K562 (cell line): ENCODE data around the gene EZH1. TPM values are rescaled to one million over a fixed set of nuclear protein-coding genes. Genes with fewer than 3 reads are reported as not detected.
A peak's percentile ranks its signal among the peaks of the same experiment; 100 is the strongest.

Source experiments
- ADNP ChIP-seq: fragments of 200-800 bp; sonication (Bioruptor generic); IDR thresholded peaks from 2 replicates; pipeline ENCODE4 v1.6.1; 2016; ENCODE audit warnings: missing genetic modification characterization, missing compliant biosample characterization
- DEAF1 ChIP-seq: fragments of 450-650 bp; formaldehyde crosslinking; IDR thresholded peaks from 2 replicates; pipeline ENCODE4 v1.4.0; 2020; ENCODE audit warnings: mild to moderate bottlenecking, moderate library complexity
- DMBX1 ChIP-seq: fragments of 250-450 bp; sonication (Bioruptor Pico); IDR thresholded peaks from 2 replicates; pipeline ENCODE4 v1.8.0; 2022; ENCODE audit warnings: inconsistent platforms, mild to moderate bottlenecking, moderate library complexity, borderline replicate concordance
- E2F3 ChIP-seq: fragments of 250-450 bp; sonication (Bioruptor Pico); IDR thresholded peaks from 2 replicates; pipeline ENCODE4 v1.4.0; 2020; ENCODE audit warnings: mild to moderate bottlenecking
- ETV6 ChIP-seq, 3 experiments: fragments of 150-350 bp in 1 of 3; sonication (generic) in 1 of 3; formaldehyde crosslinking in 1 of 3; IDR thresholded peaks; 2 replicates each; pipeline versions ENCODE4 v1.6.1 to v1.8.0; 2014 to 2022; ENCODE audit warnings: borderline replicate concordance in 2 of 3, low read depth in 2 of 3, antibody characterized with exemption in 1 of 3, low read length in 1 of 3, mild to moderate bottlenecking in 1 of 3, missing genetic modification reagents in 1 of 3
- KLF1 ChIP-seq: fragments of 450-650 bp; IDR thresholded peaks from 2 replicates; pipeline ENCODE4 v1.6.1; 2016; ENCODE audit warnings: missing genetic modification characterization, missing compliant biosample characterization
- MED1 ChIP-seq: sonication (generic); formaldehyde crosslinking; IDR thresholded peaks from 2 replicates; pipeline ENCODE4 v1.8.1; 2023; ENCODE audit warnings: missing genetic modification reagents, borderline replicate concordance
- MTF1 ChIP-seq: fragments of 250-450 bp; sonication (Bioruptor Pico); IDR thresholded peaks from 2 replicates; pipeline ENCODE4 v1.9.0; 2021; ENCODE audit warnings: moderate library complexity, mild to moderate bottlenecking, inconsistent platforms, borderline replicate concordance
- NFATC3 ChIP-seq: fragments of 450-650 bp; IDR thresholded peaks from 2 replicates; pipeline ENCODE4 v1.6.1; 2017; ENCODE audit warnings: mild to moderate bottlenecking
- NFE2 ChIP-seq: IDR thresholded peaks from 2 replicates; pipeline ENCODE4 v1.6.1; 2014; ENCODE audit warnings: antibody characterized with exemption, low read depth
- PTBP1 ChIP-seq: fragments of 200-400 bp; formaldehyde crosslinking; IDR thresholded peaks from 2 replicates; pipeline ENCODE4 v1.6.1; 2017; ENCODE audit warnings: low read depth, low read length
- SRSF7 ChIP-seq: fragments of 200-400 bp; formaldehyde crosslinking; optimal IDR thresholded peaks from 2 replicates; pipeline ENCODE3; 2017; ENCODE audit warnings: mild to moderate bottlenecking, low read depth, low read length
- STAT6 ChIP-seq: sonication (generic); formaldehyde crosslinking; IDR thresholded peaks from 2 replicates; pipeline ENCODE4 v1.8.1; 2023; ENCODE audit warnings: mild to moderate bottlenecking, missing genetic modification reagents
- TEAD2 ChIP-seq: fragments of 450-650 bp; IDR thresholded peaks from 2 replicates; pipeline ENCODE4 v1.6.1; 2016; ENCODE audit warnings: missing genetic modification characterization, control low read depth, missing compliant biosample characterization
- U2AF2 ChIP-seq: fragments of 200-400 bp; formaldehyde crosslinking; optimal IDR thresholded peaks from 2 replicates; pipeline ENCODE3; 2017; ENCODE audit warnings: low read depth, mild to moderate bottlenecking, low read length
- ZFP1 ChIP-seq: fragments of 450-650 bp; formaldehyde crosslinking; IDR thresholded peaks from 2 replicates; pipeline ENCODE4 v1.4.0; 2020; ENCODE audit warnings: mild to moderate bottlenecking, mixed read lengths
- ZNF217 ChIP-seq: sonication (generic); formaldehyde crosslinking; IDR thresholded peaks from 2 replicates; pipeline ENCODE4 v1.8.0; 2022; ENCODE audit warnings: mild to moderate bottlenecking, missing genetic modification reagents
- ZNF3 ChIP-seq: fragments of 250-450 bp; sonication (Bioruptor Pico); IDR thresholded peaks from 2 replicates; pipeline ENCODE4 v1.5.0; 2021; ENCODE audit warnings: mild to moderate bottlenecking, moderate library complexity
- ZNF717 ChIP-seq: fragments of 250-450 bp; sonication (Bioruptor Pico); IDR thresholded peaks from 2 replicates; pipeline ENCODE4 v1.5.0; 2021
- ZNF76 ChIP-seq: fragments of 250-450 bp; sonication (Bioruptor Pico); IDR thresholded peaks from 2 replicates; pipeline ENCODE4 v1.4.0; 2020; ENCODE audit warnings: mild to moderate bottlenecking, moderate library complexity, borderline replicate concordance
- polyA plus RNA-seq, 8 experiments: library from polyadenylated mRNA; depleted of rRNA in 4 of 8; stranded (reverse) in 5 of 8; unstranded in 3 of 8; fragments of >200 nt; fragmentation: Nextera tagmentation in 2 of 8; fragmentation: Illumina TruSeq in 1 of 8; extraction: Ambion mirVana in 2 of 8; extraction: Trizol in 1 of 8; gene quantifications; 2 replicates each; pipeline versions ENCODE4 v1.2.1 to v1.2.3, GENCODE V29; 2011 to 2014; ENCODE audit warnings: inconsistent platforms in 1 of 8, missing spikeins in 1 of 8
- total RNA-seq, 7 experiments: library from RNA; depleted of rRNA in 6 of 7; stranded (reverse); fragments of >200 nt in 6 of 7; fragmentation: Illumina TruSeq in 2 of 7; extraction: Trizol in 2 of 7; gene quantifications; 2 replicates each; pipeline versions ENCODE4 v1.2.1 to v1.2.3, GENCODE V29; 2011 to 2021; ENCODE audit warnings: low replicate concordance in 1 of 7
- TF ChIP-seq, protein P1 (sequence below): IDR thresholded peaks from 2 replicates; pipeline ENCODE4 v1.6.1; 2016; ENCODE audit warnings: missing genetic modification characterization, missing compliant biosample characterization
- TF ChIP-seq, protein P2 (sequence below): fragments of 250-450 bp; sonication (Bioruptor Pico); IDR thresholded peaks from 2 replicates; pipeline ENCODE4 v1.5.0; 2022; ENCODE audit warnings: mild to moderate bottlenecking

EZH1 gene
- total and polyA plus RNA-seq, 9 of the 15 experiments (the other 6 are each of a cell fraction or from before 2014, with no cell fraction given): 8.6 to 40.8 (median 22.9) TPM

DNA sequence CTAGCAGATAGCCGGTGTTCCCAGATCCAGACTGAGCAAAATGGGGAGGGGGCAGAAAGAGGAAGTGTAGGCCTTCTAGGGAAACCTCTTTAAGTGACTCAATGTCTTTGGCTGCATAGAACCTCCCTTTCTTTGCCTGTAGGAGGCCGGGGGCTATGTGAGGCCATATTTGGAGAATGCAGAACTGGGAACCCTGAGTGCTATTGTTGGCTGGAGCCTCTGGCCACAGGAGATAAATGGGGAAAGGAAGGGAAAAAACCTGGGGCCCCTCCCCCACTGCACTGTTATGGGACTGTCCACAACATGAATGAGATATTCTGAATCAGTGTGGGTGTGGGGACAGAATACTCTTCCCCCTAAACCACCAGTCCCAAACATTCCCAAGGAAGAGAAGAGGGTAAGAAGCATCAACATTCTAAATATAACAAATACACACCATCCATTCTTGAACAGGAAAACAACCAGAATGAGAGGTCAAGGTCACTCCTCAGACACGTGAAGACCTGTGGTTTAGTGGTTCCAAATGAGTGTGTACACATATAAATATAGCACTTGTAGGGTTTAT lies 30.8 kb upstream of the EZH1 start (continued):
- no peak for TF ChIP-seq DEAF1 (CRISPR knock-in tag)
- TF ChIP-seq ZNF3: no peak
- TF ChIP-seq MED1 (CRISPR knock-in tag): no peak
- TF ChIP-seq ZFP1 (CRISPR knock-in tag): no peak
- no peak for TF ChIP-seq ZNF717 (CRISPR knock-in tag)
- no peak for TF ChIP-seq NFATC3
- TF ChIP-seq STAT6 (CRISPR knock-in tag): no peak
- no peak for TF ChIP-seq ZNF217 (CRISPR knock-in tag)
- TF ChIP-seq E2F3 (CRISPR knock-in tag): no peak
- TF ChIP-seq DMBX1 (CRISPR knock-in tag): no peak
- no peak for TF ChIP-seq U2AF2
- TF ChIP-seq, protein P1, sequence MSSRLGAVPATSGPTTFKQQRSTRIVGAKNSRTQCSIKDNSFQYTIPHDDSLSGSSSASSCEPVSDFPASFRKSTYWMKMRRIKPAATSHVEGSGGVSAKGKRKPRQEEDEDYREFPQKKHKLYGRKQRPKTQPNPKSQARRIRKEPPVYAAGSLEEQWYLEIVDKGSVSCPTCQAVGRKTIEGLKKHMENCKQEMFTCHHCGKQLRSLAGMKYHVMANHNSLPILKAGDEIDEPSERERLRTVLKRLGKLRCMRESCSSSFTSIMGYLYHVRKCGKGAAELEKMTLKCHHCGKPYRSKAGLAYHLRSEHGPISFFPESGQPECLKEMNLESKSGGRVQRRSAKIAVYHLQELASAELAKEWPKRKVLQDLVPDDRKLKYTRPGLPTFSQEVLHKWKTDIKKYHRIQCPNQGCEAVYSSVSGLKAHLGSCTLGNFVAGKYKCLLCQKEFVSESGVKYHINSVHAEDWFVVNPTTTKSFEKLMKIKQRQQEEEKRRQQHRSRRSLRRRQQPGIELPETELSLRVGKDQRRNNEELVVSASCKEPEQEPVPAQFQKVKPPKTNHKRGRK: no peak
- no peak for TF ChIP-seq TEAD2 (tag)
- no peak for TF ChIP-seq KLF1 (tag)
- TF ChIP-seq MTF1: no peak
- TF ChIP-seq, protein P2, sequence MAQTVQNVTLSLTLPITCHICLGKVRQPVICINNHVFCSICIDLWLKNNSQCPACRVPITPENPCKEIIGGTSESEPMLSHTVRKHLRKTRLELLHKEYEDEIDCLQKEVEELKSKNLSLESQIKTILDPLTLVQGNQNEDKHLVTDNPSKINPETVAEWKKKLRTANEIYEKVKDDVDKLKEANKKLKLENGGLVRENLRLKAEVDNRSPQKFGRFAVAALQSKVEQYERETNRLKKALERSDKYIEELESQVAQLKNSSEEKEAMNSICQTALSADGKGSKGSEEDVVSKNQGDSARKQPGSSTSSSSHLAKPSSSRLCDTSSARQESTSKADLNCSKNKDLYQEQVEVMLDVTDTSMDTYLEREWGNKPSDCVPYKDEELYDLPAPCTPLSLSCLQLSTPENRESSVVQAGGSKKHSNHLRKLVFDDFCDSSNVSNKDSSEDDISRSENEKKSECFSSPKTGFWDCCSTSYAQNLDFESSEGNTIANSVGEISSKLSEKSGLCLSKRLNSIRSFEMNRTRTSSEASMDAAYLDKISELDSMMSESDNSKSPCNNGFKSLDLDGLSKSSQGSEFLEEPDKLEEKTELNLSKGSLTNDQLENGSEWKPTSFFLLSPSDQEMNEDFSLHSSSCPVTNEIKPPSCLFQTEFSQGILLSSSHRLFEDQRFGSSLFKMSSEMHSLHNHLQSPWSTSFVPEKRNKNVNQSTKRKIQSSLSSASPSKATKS: no peak
- TF ChIP-seq SRSF7: no peak
- no peak for TF ChIP-seq PTBP1
- no peak for TF ChIP-seq NFE2
- peak in 1 of 2 experiments; percentile 69; a peak in 2 of 4 replicates for TF ChIP-seq ETV6 (IDR thresholded peaks at IDR 0.05; ENCODE audit: borderline replicate concordance in 1 of 2, low read depth in 2 of 2, low read length in 1 of 2)
- TF ChIP-seq ETV6 (CRISPR knock-in tag; IDR thresholded peaks at IDR 0.05; ENCODE audit: borderline replicate concordance): no peak
- no peak for TF ChIP-seq ZNF76 (CRISPR knock-in tag)
- no peak for TF ChIP-seq ADNP
